SK-N-SH (cell line): ENCODE data around the gene SCN7A. TPM values are rescaled to one million over a fixed set of nuclear protein-coding genes. Genes with fewer than 3 reads are reported as not detected.

Experiments used
- CTCF ChIA-PET: fragments of 300-600, 350-600 bp; formaldehyde crosslinking; extraction: SDS; loops from one replicate; lab custom pipeline; 2021; lab: Yijun Ruan, JAX
- POLR2A ChIA-PET: fragments of 350-600 bp; sonication (Branson Sonifier 250); formaldehyde crosslinking; extraction: SDS; loops from one replicate; lab custom pipeline; 2020; ENCODE audit warnings: antibody characterized with exemption, inconsistent platforms; lab: Yijun Ruan, JAX
- DNase-seq: peaks from one replicate; pipeline ENCODE4 v3.0.0; 2012
- H2AFZ ChIP-seq: fragments of 200-600 bp; sonication (generic); 2 replicates; pipeline ENCODE4 v1.8.1; 2016; ENCODE audit warnings: antibody characterized with exemption, mild to moderate bottlenecking, low read depth
- H3F3A ChIP-seq: fragments of 200-600 bp; sonication (generic); replicated peaks from 2 replicates; pipeline ENCODE3; 2016; ENCODE audit warnings: antibody characterized with exemption, mild to moderate bottlenecking; ENCODE audit not compliant: insufficient read depth
- H3K27ac ChIP-seq, 2 experiments: fragments of 200-500 bp in 1 of 2; fragments of 200-600 bp in 1 of 2; sonication (Bioruptor generic) in 1 of 2; sonication (generic), shearing (Covaris generic) in 1 of 2; 2 replicates each; pipeline versions ENCODE4 v1.5.1 to v1.6.1; 2014 to 2016; ENCODE audit warnings: low read depth in 2 of 2, inconsistent platforms in 1 of 2, low read length in 1 of 2, mild to moderate bottlenecking in 1 of 2, mixed read lengths in 1 of 2
- H3K27me3 ChIP-seq: fragments of 200-600 bp; sonication (generic), shearing (Covaris generic); 2 replicates; pipeline ENCODE4 v1.6.1; 2016; ENCODE audit warnings: mixed run types; ENCODE audit not compliant: insufficient read depth
- H3K36me3 ChIP-seq, 2 experiments: fragments of 200-500 bp in 1 of 2; fragments of 200-600 bp in 1 of 2; sonication (Bioruptor generic) in 1 of 2; sonication (generic) in 1 of 2; replicated peaks in 1 of 2; 2 replicates each; pipeline versions ENCODE3 to v1.5.1; 2014 to 2016; ENCODE audit warnings: low read length in 1 of 2, mild to moderate bottlenecking in 1 of 2; ENCODE audit not compliant: insufficient read depth in 2 of 2, control insufficient read depth in 1 of 2
- H3K4me1 ChIP-seq, 2 experiments: fragments of 200-500 bp in 1 of 2; fragments of 200-600 bp in 1 of 2; sonication (Bioruptor generic) in 1 of 2; sonication (generic), shearing (Covaris generic) in 1 of 2; 2 replicates each; pipeline versions ENCODE4 v1.5.1 to v1.6.1; 2014 to 2016; ENCODE audit warnings: low read depth in 1 of 2, low read length in 1 of 2, mixed run types in 1 of 2; ENCODE audit not compliant: insufficient read depth in 2 of 2, control insufficient read depth in 1 of 2
- H3K4me2 ChIP-seq: fragments of 200-600 bp; sonication (generic), shearing (Covaris generic); 2 replicates; pipeline ENCODE4 v1.6.1; 2017; ENCODE audit warnings: mixed run types
- H3K4me3 ChIP-seq, 2 experiments: fragments of 200-500 bp in 1 of 2; fragments of 200-600 bp in 1 of 2; sonication (Bioruptor generic) in 1 of 2; sonication (generic), shearing (Covaris generic) in 1 of 2; 2 replicates each; pipeline versions ENCODE4 v1.5.1 to v1.8.1; 2014 to 2016; ENCODE audit warnings: low read depth in 2 of 2, inconsistent platforms in 1 of 2, low read length in 1 of 2, mild to moderate bottlenecking in 1 of 2, mixed read lengths in 1 of 2, moderate library complexity in 1 of 2
- H3K79me2 ChIP-seq: fragments of 200-600 bp; sonication (generic); 2 replicates; pipeline ENCODE4 v1.8.1; 2017; ENCODE audit warnings: mild to moderate bottlenecking; ENCODE audit not compliant: insufficient read depth
- H3K9ac ChIP-seq: fragments of 200-600 bp; sonication (generic); 2 replicates; pipeline ENCODE4 v1.6.1; 2017; ENCODE audit warnings: mixed run types
- H3K9me2 ChIP-seq: fragments of 200-600 bp; sonication (generic); 2 replicates; pipeline ENCODE4 v1.6.1; 2017; ENCODE audit warnings: mixed run types
- H3K9me3 ChIP-seq: fragments of 200-600 bp; sonication (generic); 2 replicates; pipeline ENCODE4 v1.6.1; 2017; ENCODE audit warnings: mixed run types, mild to moderate bottlenecking, moderate library complexity
- H4K20me1 ChIP-seq: fragments of 200-600 bp; sonication (generic); 2 replicates; pipeline ENCODE4 v1.6.1; 2017; ENCODE audit warnings: mild to moderate bottlenecking, mixed run types; ENCODE audit not compliant: insufficient read depth
- ELF1 ChIP-seq: IDR thresholded peaks from 2 replicates; pipeline ENCODE4 v1.4.0; 2012
- FOXJ3 ChIP-seq: sonication (generic); formaldehyde crosslinking; IDR thresholded peaks from 2 replicates; pipeline ENCODE4 v1.5.1; 2020; ENCODE audit warnings: mild to moderate bottlenecking, missing genetic modification reagents
- GATA2 ChIP-seq: sonication (generic); formaldehyde crosslinking; IDR thresholded peaks from 2 replicates; pipeline ENCODE4 v1.5.0; 2020; ENCODE audit warnings: mild to moderate bottlenecking, missing genetic modification reagents
- MXI1 ChIP-seq: IDR thresholded peaks from 2 replicates; pipeline ENCODE4 v1.6.1; 2012; ENCODE audit warnings: mild to moderate bottlenecking, low read depth, low read length, improper control_type of control experiment
- NRF1 ChIP-seq: IDR thresholded peaks from 2 replicates; pipeline ENCODE4 v1.6.1; 2012; ENCODE audit warnings: low read depth, mild to moderate bottlenecking, low read length
- PBX3 ChIP-seq: IDR thresholded peaks from 2 replicates; pipeline ENCODE4; 2012
- POLR2AphosphoS5 ChIP-seq: IDR thresholded peaks from 2 replicates; pipeline ENCODE4 v1.6.1; 2012; ENCODE audit warnings: low read depth, low read length
- RAD21 ChIP-seq: IDR thresholded peaks from 2 replicates; pipeline ENCODE4 v1.6.1; 2012; ENCODE audit warnings: mild to moderate bottlenecking, low read length
- RCOR1 ChIP-seq: fragments of 150-350 bp; IDR thresholded peaks from 2 replicates; pipeline ENCODE4 v1.6.1; 2017; ENCODE audit warnings: antibody characterized with exemption, low read length
- TAF1 ChIP-seq: IDR thresholded peaks from 2 replicates; pipeline ENCODE4 v1.6.1; 2012; ENCODE audit warnings: low read depth, mild to moderate bottlenecking, low read length, moderate library complexity, borderline replicate concordance
- TCF12 ChIP-seq: IDR thresholded peaks from 2 replicates; pipeline ENCODE4 v1.4.0; 2012
- YY1 ChIP-seq: IDR thresholded peaks from 2 replicates; pipeline ENCODE4 v1.4.0; 2012; ENCODE audit warnings: low read depth, mild to moderate bottlenecking
- WGBS: methylation state at CpG from one replicate; pipeline ENCODE4 v1.1.6; 2017; ENCODE audit warnings: low lambda C conversion rate; 5-methylcytosine and 5-hydroxymethylcytosine counted together
- polyA plus RNA-seq, 3 experiments: library from polyadenylated mRNA; depleted of rRNA; stranded (reverse); fragments of >200 nt; gene quantifications; 2 replicates each; pipeline ENCODE4 v1.2.3, GENCODE V29; 2012
- TF ChIP-seq, protein P1 (sequence below): IDR thresholded peaks from 2 replicates; pipeline ENCODE4 v1.6.1; 2012; ENCODE audit warnings: mild to moderate bottlenecking, low read depth, low read length, moderate library complexity
- TF ChIP-seq, protein P2 (sequence below): fragments of 200-600 bp; sonication (generic); IDR thresholded peaks from 2 replicates; pipeline ENCODE4 v1.6.1; 2017; ENCODE audit warnings: antibody characterized with exemption, mild to moderate bottlenecking, moderate library complexity
- TF ChIP-seq, protein P3 (sequence below): IDR thresholded peaks from 2 replicates; pipeline ENCODE4 v1.4.0; 2012; ENCODE audit warnings: low read depth, borderline replicate concordance
- TF ChIP-seq, protein P4 (sequence below): IDR thresholded peaks from 2 replicates; pipeline ENCODE4 v1.4.0; 2012; ENCODE audit warnings: low read depth

The SCN7A gene
- polyA plus RNA-seq, 1 of the 3 experiments (the other 2 are of a cell fraction), result 0.02 TPM

DNA sequence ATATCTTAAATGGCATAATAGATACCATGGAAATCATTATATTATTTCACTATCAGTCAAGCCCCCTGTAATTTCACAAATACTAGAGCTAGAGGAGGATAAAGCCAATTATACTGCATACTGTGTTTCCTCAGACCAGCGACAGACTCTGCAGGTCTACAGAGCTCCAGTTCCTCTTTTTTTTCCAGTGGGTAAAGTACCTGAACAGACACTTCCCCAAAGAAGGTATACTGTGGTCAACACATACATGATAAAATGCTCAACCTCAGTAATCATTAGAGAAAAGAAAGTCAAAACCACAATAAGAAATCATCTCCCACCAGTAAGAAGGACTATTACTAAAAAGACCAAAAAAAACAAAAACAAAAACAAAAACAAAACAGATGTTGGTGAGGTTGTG is 44.6 kb downstream of the SCN7A start:
- Histone ChIP-seq H3K9me3 (no peaks in the 10 kb centered on the region), H3F3A (no peaks in the 10 kb centered on the region), H3K4me1 (no peaks in the 10 kb centered on the region), H3K9me2 (no peaks in the 10 kb centered on the region), H2AFZ (no peak overlapping the region), H3K36me3 (no peaks in the 10 kb centered on the region), H3K4me2 (no peak overlapping the region), H3K27ac (no peak overlapping the region), H4K20me1 (no peaks in the 10 kb centered on the region), H3K79me2 (no peaks in the 10 kb centered on the region), H3K4me3 (no peak overlapping the region), H3K9ac (no peak overlapping the region), H3K27me3 (no peaks in the 10 kb centered on the region)
- TF ChIP-seq GATA2 (CRISPR knock-in tag) (no peak), NRF1 (no peak), RAD21 (no peak), YY1 (no peak), PBX3 (no peak), FOXJ3 (no peak), TAF1 (no peak), RCOR1 (no peak), TCF12 (no peak), MXI1 (no peak), POLR2AphosphoS5 (no peak), ELF1 (no peak)
- TF ChIP-seq, protein P1, sequence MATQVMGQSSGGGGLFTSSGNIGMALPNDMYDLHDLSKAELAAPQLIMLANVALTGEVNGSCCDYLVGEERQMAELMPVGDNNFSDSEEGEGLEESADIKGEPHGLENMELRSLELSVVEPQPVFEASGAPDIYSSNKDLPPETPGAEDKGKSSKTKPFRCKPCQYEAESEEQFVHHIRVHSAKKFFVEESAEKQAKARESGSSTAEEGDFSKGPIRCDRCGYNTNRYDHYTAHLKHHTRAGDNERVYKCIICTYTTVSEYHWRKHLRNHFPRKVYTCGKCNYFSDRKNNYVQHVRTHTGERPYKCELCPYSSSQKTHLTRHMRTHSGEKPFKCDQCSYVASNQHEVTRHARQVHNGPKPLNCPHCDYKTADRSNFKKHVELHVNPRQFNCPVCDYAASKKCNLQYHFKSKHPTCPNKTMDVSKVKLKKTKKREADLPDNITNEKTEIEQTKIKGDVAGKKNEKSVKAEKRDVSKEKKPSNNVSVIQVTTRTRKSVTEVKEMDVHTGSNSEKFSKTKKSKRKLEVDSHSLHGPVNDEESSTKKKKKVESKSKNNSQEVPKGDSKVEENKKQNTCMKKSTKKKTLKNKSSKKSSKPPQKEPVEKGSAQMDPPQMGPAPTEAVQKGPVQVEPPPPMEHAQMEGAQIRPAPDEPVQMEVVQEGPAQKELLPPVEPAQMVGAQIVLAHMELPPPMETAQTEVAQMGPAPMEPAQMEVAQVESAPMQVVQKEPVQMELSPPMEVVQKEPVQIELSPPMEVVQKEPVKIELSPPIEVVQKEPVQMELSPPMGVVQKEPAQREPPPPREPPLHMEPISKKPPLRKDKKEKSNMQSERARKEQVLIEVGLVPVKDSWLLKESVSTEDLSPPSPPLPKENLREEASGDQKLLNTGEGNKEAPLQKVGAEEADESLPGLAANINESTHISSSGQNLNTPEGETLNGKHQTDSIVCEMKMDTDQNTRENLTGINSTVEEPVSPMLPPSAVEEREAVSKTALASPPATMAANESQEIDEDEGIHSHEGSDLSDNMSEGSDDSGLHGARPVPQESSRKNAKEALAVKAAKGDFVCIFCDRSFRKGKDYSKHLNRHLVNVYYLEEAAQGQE, result no peak
- TF ChIP-seq, protein P2, sequence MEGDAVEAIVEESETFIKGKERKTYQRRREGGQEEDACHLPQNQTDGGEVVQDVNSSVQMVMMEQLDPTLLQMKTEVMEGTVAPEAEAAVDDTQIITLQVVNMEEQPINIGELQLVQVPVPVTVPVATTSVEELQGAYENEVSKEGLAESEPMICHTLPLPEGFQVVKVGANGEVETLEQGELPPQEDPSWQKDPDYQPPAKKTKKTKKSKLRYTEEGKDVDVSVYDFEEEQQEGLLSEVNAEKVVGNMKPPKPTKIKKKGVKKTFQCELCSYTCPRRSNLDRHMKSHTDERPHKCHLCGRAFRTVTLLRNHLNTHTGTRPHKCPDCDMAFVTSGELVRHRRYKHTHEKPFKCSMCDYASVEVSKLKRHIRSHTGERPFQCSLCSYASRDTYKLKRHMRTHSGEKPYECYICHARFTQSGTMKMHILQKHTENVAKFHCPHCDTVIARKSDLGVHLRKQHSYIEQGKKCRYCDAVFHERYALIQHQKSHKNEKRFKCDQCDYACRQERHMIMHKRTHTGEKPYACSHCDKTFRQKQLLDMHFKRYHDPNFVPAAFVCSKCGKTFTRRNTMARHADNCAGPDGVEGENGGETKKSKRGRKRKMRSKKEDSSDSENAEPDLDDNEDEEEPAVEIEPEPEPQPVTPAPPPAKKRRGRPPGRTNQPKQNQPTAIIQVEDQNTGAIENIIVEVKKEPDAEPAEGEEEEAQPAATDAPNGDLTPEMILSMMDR, result no peak
- TF ChIP-seq, protein P3, sequence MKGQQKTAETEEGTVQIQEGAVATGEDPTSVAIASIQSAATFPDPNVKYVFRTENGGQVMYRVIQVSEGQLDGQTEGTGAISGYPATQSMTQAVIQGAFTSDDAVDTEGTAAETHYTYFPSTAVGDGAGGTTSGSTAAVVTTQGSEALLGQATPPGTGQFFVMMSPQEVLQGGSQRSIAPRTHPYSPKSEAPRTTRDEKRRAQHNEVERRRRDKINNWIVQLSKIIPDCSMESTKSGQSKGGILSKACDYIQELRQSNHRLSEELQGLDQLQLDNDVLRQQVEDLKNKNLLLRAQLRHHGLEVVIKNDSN, result no peak
- TF ChIP-seq, protein P4, sequence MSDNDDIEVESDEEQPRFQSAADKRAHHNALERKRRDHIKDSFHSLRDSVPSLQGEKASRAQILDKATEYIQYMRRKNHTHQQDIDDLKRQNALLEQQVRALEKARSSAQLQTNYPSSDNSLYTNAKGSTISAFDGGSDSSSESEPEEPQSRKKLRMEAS, result no peak
- POLR2A ChIA-PET, result no interaction called here
- CTCF ChIA-PET, result no interaction called here
- no peak for DNase-seq
- 44% methylated on average over 1 of the region's 1 CpG for WGBS
